HUDEP-2 (cell line): ENCODE measurements around the gene RBM12.
"Not testable (repeated sequence)": the region's sequence is repeated elsewhere in the genome, so short reads cannot be mapped to it uniquely, and the experiment has no call there.

Experiments
- DNase-seq, 76 experiments: peaks; one replicate each; lab custom pipeline; 2025; ENCODE audit not compliant: unreplicated experiment in 76 of 76; lab: John Stamatoyannopoulos, UW

Gene RBM12

GRCh38 chr20:35699127-35699956 lies 34.6 kb upstream of the RBM12 start, which contains the start of the genes NFS1 and ROMO1:
Gene NFS1 (minus strand): TSS chr20:35699352. CDS start chr20:35699288, 64 bp downstream.
Gene ROMO1 (plus strand): TSS chr20:35699405. CDS start chr20:35699633, 228 bp downstream.
- DNase-seq = peak in 72 of 76 experiments; percentile 11 to 85 (median 67)

DNA sequence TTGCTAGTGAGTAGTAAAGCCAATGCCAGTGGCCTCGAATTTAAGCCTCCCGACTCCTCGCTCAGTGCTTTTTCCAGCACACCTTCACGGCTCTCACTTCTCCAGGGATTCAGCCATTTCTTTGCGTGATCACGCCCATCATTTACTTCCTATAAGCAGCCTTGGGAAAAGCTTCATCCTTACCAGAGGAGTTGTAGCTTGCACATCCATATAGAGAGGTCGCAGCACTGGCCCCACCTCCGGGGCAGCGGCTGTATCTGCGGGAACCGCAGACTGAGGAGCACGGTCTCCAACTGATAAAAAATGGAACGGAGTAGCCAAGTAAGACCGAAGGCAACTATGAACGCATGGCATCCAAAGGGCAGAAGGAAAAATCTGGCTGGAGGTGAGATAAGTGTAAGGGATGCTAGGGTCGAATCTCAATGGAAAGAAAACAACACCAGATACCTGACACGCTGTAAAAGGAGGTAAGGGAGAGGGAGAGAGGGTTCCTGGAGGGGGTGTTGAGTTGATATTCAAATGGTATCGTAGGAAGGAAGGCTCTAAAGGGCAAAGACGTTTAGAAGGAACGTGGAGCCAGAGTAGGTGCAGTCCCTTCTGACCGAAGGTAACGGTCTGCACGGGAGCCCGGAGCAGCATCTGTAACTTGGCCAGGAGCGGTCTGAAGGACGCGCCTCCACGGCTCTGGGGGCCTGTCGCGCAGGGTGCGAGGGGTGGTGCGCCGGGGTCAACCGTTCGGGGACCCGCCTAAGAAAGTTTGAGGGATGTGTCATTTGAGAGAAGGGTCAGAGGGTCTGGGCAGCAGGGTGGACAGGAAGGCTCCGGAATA lies 33.8 kb upstream of the RBM12 start:
- DNase-seq = peak in 25 of 76 experiments; percentile 2 to 58 (median 22)

DNA sequence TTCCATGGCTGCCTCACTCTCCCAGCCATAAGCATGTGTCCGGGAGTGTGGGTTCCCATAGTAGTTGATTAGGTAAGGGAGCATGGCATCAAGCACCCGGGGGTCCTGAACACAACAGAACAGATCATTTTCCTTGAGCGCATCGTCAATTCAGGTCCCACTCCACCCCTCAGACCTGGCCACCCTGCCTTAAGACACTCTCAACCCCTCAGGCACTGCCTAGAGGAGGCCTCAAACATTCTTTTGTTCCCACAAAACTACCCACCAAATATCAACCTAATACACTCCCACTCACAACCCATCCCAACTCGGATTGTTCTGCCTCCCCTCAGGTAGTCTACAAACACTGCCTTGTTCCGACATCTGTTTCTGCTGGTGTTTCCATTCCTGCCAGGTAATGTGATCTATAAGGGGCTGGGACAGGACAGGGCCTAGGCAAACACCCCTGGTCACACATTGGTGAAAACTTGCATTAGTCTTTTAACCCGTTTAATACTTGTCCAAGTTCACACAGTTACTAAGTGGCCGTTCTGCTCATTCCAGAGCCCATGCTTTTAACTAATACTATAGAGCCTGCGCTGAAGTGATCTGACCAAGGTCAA lies 33.1 kb upstream of the RBM12 start:
- no peak for DNase-seq

GRCh38 chr20:35695978-35696377 lies 31.3 kb upstream of the RBM12 start:
- DNase-seq = no peak

GRCh38 chr20:35695245-35695749 lies 30.6 kb upstream of the RBM12 start:
- no peak for DNase-seq

DNA sequence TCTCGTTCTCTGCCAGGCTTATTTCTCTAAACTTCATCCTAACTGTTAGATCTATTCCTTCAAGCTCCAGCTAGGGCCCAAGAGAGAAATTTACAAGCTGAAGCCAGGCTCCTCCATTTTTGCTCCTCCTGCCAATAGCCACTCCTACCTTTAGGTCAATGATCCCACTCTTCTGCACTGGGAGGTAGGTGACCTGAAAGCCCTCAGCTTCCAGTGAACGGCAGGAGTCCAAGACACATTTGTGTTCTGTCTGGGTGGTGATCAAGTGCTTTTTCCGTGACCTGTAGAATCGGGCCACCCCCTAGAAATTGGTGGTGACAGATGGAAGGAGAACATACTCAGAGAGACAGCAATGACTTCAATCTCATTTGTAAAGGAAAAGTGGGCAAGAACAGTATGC lies 25.6 kb upstream of the RBM12 start:
- no peak for DNase-seq

DNA sequence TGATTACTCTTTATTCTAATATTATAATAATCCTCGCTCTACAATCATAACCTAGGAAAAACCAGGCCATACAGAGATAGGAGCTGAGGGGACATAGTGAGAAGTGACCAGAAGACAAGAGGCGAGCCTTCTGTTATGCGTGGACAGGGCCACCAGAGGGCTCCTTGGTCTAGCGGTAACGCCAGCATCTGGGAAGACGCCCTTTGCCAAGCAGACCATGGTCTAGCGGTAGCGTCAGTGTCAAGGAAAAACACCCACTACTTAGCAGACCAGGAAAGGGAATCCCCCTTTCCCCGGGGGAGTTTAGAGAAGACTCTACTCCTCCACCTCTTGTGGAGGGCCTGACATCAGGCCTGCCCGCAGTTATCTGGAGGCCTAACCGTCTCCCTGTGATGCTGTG lies 22.2 kb upstream of the RBM12 start:
- peak in 4 of 76 experiments; percentile 3 to 21 (median 6) for DNase-seq

DNA sequence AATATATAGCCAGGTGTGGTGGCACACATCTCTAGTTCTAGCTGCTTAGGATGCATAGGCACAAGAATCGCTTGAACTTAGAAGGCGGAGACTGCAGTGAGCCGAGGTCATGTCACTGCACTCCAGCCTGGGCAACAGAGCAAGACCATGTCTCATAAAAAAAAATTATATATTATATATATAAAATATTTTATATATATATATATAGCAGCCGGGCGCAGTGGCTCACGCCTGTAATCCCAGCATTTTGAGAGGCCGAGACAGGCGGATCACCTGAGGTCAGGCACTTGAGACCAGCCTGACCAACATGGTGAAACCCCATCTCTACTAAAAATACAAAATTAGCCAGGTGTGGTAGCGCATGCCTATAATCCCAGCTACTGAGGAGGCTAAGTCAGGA lies 20.7 kb upstream of the RBM12 start:
- not testable (repeated sequence) for DNase-seq

- no peak for DNase-seq
Observed at GRCh38 chr20:35681960-35682359, 17.3 kb upstream of the RBM12 start.

DNA sequence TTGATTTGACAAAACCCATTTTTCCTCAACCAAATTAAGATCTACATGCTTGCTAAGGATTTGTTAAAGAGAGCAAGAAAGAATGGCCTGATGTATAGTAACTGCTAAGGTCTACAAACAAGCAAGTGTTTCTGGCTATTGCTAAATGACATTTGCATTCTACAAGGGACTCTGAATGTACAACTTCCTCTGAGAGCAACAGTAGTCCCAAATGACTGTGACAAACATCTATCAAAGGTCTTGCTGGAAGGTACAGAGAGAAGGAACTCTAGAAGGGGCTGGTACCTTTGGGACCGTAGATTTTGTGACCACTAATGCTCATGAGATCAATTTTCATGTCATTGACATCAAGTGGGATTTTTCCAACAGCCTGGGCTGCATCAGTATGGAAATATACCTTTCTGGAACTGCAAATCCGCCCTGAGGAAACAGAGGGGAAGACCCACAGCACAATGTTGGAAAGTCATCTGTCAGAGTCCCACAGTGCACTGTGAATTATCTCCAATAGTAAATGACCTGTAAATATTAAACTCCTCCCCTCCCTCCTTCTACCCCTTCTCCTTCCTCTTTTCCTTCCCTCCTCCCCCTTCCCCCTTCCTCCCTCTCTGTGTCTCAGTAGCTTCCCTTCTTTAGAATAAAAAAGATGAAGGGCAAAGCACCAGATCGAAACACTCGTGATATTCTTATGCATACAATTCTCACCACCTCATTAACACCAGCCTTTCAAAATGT lies 15.9 kb upstream of the RBM12 start:
- DNase-seq = no peak

- no peak for DNase-seq
Observed at GRCh38 chr20:35674921-35675320, 10.2 kb upstream of the RBM12 start.

GRCh38 chr20:35673884-35674283 lies 9.2 kb upstream of the RBM12 start:
- DNase-seq = no peak

DNA sequence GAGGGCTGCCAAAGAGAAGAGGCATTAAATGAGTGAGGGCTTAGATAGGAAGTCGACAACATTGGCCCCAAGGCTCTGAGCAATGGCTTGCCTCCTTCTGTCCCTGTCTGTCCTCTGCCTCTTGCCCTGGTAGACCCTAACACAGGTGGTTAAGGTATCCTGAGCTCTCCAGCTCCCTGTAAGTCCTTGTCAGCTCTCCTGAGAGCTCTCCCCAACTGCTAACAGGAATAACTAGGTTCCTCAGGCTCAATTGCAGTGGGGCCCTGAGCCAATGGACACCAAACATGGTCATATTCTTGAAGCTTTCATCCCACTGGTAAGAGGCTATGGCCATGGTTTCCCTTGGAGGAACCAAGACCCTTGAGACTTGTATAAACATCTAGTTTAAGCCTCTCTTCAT lies 5.0 kb upstream of the RBM12 start:
- no peak for DNase-seq

DNA sequence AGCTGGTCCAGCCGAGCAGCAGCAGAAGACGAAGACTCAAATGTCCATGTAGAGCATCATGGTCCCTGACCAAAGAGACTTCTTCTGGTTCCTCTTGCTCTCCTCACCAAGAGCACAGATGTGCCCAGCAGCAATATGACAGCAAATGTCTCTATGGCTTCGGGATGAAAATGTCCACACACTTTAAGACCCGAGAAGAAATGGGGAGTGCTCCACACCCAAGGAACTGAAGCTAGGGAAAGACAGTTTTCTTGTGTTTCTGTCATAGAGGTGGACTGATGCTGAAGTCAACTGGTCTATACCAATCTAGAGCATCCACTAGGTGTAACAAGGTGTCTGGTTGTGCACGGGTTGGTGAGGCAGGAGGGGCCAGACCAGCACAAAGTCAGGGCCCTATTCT lies 4.5 kb upstream of the RBM12 start:
- DNase-seq = no peak

- DNase-seq = no peak
Observed at GRCh38 chr20:35665949-35666288, 1.2 kb upstream of the RBM12 start.

GRCh38 chr20:35663516-35664465 lies 909 bp downstream of the RBM12 start:
- DNase-seq = peak in 31 of 76 experiments; percentile 4 to 54 (median 22)

DNA sequence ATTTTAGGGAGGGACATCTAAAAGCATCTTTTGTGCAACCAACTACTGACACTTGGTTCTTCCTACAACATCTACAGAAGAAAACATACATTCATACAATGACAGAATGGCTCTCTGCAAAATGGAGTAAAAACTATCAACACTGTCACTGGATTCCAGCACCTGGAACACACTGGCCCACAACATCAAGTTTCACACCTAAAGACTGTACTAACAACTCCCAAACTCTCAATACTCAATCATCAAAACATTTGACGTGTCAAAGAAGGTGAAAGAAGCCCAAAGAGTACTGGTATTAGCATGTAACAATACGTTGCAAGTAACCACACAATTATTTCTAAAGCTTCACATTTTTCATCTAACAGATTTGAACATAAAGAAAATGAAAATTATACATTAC lies 2.1 kb downstream of the RBM12 start:
- no peak for DNase-seq

DNA sequence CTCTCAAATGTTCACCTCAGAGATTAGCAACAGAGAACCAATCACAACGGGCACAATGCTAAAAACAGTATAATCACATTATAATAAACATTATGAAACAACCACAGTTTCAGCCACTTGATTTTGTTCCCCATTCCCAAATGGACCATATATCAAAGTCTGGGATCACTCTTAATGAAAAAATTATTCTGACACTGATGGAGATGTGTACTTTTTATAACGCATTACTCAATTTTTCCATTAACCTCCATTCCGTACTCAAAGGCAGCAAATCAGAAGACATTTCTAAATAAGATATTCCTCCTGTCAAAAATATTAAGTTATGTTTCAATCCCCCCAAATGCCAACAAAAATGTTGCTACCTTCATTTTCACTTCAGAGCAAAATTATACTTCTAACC lies 2.8 kb downstream of the RBM12 start:
- DNase-seq = no peak

GRCh38 chr20:35661053-35661452 lies 3.6 kb downstream of the RBM12 start:
- DNase-seq = no peak
